Endodermal cell (in vitro differentiated cells): ENCODE data around the gene LLPH. TPM values are rescaled to one million over a fixed set of nuclear protein-coding genes. Genes with fewer than 3 reads are reported as not detected.

Experiments used
- DNase-seq: peaks from one replicate; pipeline ENCODE4 v3.0.0-alpha.2; 2017
- H3K27ac ChIP-seq: 2 replicates; pipeline ENCODE4 v1.5.1; 2013; ENCODE audit warnings: mild to moderate bottlenecking, low read depth, low read length, moderate library complexity
- H3K27me3 ChIP-seq: 2 replicates; pipeline ENCODE4 v1.6.1; 2013; ENCODE audit warnings: mild to moderate bottlenecking, low read length, moderate library complexity; ENCODE audit not compliant: insufficient read depth, control insufficient read depth, poor library complexity, severe bottlenecking
- H3K36me3 ChIP-seq: 2 replicates; pipeline ENCODE4 v1.7.0; 2013; ENCODE audit warnings: mild to moderate bottlenecking, low read length, moderate library complexity; ENCODE audit not compliant: control insufficient read depth, insufficient read depth
- H3K4me1 ChIP-seq: one replicate; pipeline ENCODE4 v1.7.0; 2013; ENCODE audit warnings: low read length; ENCODE audit not compliant: control insufficient read depth, insufficient read depth
- H3K4me3 ChIP-seq: 2 replicates; pipeline ENCODE4 v1.5.1; 2013; ENCODE audit warnings: mild to moderate bottlenecking, low read length, moderate library complexity
- H3K9ac ChIP-seq: 2 replicates; pipeline ENCODE4 v1.6.1; 2013; ENCODE audit warnings: mild to moderate bottlenecking, low read length, moderate library complexity; ENCODE audit not compliant: poor library complexity, severe bottlenecking; ENCODE audit errors: extremely low read depth
- H3K9me3 ChIP-seq: 2 replicates; pipeline ENCODE4 v1.6.1; 2013; ENCODE audit warnings: mild to moderate bottlenecking, low read length, moderate library complexity; ENCODE audit not compliant: control insufficient read depth
- H3K27ac Mint-ChIP-seq: 2 replicates; pipeline ENCODE4 v1.8.0; 2020; ENCODE audit warnings: mixed read lengths
- H3K27me3 Mint-ChIP-seq: 2 replicates; pipeline ENCODE4 v1.8.0; 2021; ENCODE audit warnings: mild to moderate bottlenecking, mixed read lengths; ENCODE audit not compliant: insufficient read depth
- H3K36me3 Mint-ChIP-seq: 2 replicates; pipeline ENCODE4 v1.8.0; 2020; ENCODE audit warnings: low read depth, mixed read lengths
- H3K4me1 Mint-ChIP-seq: 2 replicates; pipeline ENCODE4 v1.8.0; 2020; ENCODE audit warnings: mixed read lengths
- H3K4me3 Mint-ChIP-seq: 2 replicates; pipeline ENCODE4 v1.8.0; 2020; ENCODE audit warnings: mild to moderate bottlenecking, moderate library complexity, mixed read lengths
- H3K9me3 Mint-ChIP-seq: 2 replicates; pipeline ENCODE4 v1.8.0; 2020; ENCODE audit warnings: mild to moderate bottlenecking, mixed read lengths
- CTCF ChIP-seq: fragments of 200-600 bp; sonication (generic); conservative IDR thresholded peaks from 2 replicates; pipeline ENCODE4 v1.5.0; 2021; ENCODE audit warnings: antibody characterized with exemption, mild to moderate bottlenecking
- WGBS, 2 experiments: methylation state at CpG; one replicate each; pipeline versions ENCODE4 v1.1.5 to v1.1.7; 2013; ENCODE audit warnings: missing lambda C conversion rate in 2 of 2, mixed read lengths in 1 of 2; ENCODE audit not compliant: insufficient coverage in 1 of 2, insufficient read length in 1 of 2; 5-methylcytosine and 5-hydroxymethylcytosine counted together
- total RNA-seq, 2 donors: library from RNA; stranded (reverse); fragmentation: NEBNext Ultra II Directional in 1 of 2; extraction: Animal tissue kit (Norgen Biotek cat#: 25700) in 1 of 2; gene quantifications; 2 replicates in 1 of 2; 3 replicates in 1 of 2; pipeline ENCODE4 v1.2.1, GENCODE V29; 2021

The LLPH gene
- total RNA-seq, 2 donors from 2014 or later = 16.5 to 25.7 TPM

DNA sequence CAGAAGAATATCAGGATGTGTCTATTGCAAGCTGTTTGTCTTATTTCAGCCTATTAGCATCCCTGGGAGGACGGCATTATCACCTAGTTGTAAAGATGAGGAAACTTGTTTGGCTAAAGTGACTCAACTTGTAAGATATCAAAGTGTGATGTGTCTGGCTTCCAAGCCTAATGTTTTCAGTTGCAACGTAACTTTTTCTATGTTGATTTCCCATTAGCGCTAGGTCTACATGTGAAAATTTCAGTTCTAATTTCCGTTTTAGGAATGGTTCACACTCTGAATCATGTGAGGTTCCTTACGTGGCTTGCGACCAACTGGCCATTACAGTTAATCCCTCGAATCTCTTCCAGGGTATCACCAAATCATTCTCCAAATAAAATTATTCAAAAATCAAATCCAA lies 58.0 kb downstream of the LLPH start:
- H3K36me3 ChIP-seq = no peaks in the 10 kb centered on the region
- H3K27ac Mint-ChIP-seq = no peak overlapping the region
- no peak overlapping the region for H3K9ac ChIP-seq
- H3K27ac ChIP-seq = no peak overlapping the region
- H3K4me3 Mint-ChIP-seq = no peak overlapping the region
- H3K36me3 Mint-ChIP-seq = peaks cover 3% of the 10 kb centered on the region
- TF ChIP-seq CTCF = no peak
- H3K4me1 Mint-ChIP-seq = peaks cover 14% of the 10 kb centered on the region
- H3K4me1 ChIP-seq = no peaks in the 10 kb centered on the region
- no peak overlapping the region for H3K4me3 ChIP-seq
- no peaks in the 10 kb centered on the region for H3K27me3 ChIP-seq
- WGBS, 2 experiments = 87 to 98% methylated on average over 3 to 7 of the region's 7 CpGs
- DNase-seq = no peak
- no peaks in the 10 kb centered on the region for H3K9me3 ChIP-seq
- H3K27me3 Mint-ChIP-seq = no peaks in the 10 kb centered on the region
- peaks cover 5% of the 10 kb centered on the region for H3K9me3 Mint-ChIP-seq

GRCh38 chr12:66072135-66072534 lies 58.4 kb downstream of the LLPH start:
- no peak for TF ChIP-seq CTCF
- Mint-ChIP-seq H3K27ac (no peak overlapping the region), H3K27me3 (no peaks in the 10 kb centered on the region), H3K36me3 (peaks cover 3% of the 10 kb centered on the region), H3K9me3 (peaks cover 5% of the 10 kb centered on the region), H3K4me3 (no peak overlapping the region), H3K4me1 (peaks cover 14% of the 10 kb centered on the region)
- H3K9me3 ChIP-seq = no peaks in the 10 kb centered on the region
- H3K27me3 ChIP-seq = no peaks in the 10 kb centered on the region
- H3K4me3 ChIP-seq = no peak overlapping the region
- no peaks in the 10 kb centered on the region for H3K4me1 ChIP-seq
- H3K36me3 ChIP-seq = no peaks in the 10 kb centered on the region
- DNase-seq = no peak
- H3K9ac ChIP-seq = no peak overlapping the region
- WGBS, 2 experiments = 100% methylated on average over 1 to 2 of the region's 2 CpGs
- H3K27ac ChIP-seq = no peak overlapping the region

DNA sequence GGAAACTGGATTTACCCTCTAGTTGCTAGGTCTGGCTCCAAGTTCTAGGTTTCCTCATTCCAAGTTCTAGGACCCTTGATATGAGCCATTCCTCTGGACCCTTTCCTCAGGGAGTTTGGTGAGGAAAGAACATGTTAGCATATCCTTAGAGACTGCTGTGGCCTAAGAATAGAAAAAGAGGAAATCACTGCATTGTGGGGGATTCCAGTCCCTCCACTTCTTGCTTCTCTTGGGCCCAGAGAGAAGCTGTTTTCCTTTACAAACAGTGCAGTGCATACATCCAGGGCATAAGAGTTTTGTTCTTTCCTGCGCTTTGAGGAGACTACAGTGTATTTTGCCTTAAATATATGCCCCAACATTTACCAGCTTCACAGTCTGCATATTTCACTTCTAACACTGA lies 59.0 kb downstream of the LLPH start:
- Mint-ChIP-seq H3K4me3 (no peak overlapping the region), H3K27ac (no peak overlapping the region), H3K4me1 (peaks cover 17% of the 10 kb centered on the region), H3K27me3 (no peaks in the 10 kb centered on the region), H3K36me3 (peaks cover 3% of the 10 kb centered on the region), H3K9me3 (peaks cover 5% of the 10 kb centered on the region)
- TF ChIP-seq CTCF = no peak
- 85 to 100% methylated on average over 1 of the region's 1 CpG for WGBS, 2 experiments
- no peak for DNase-seq
- Histone ChIP-seq H3K4me1 (no peaks in the 10 kb centered on the region), H3K36me3 (no peaks in the 10 kb centered on the region), H3K27me3 (no peaks in the 10 kb centered on the region), H3K27ac (no peak overlapping the region), H3K9me3 (no peaks in the 10 kb centered on the region), H3K9ac (no peak overlapping the region), H3K4me3 (no peak overlapping the region)
